GM18526 (cell line): Measurements from ENCODE around the gene UBN1.

ENCODE experiments used
- POLR2A ChIP-seq: IDR thresholded peaks from 3 replicates; pipeline ENCODE4 v1.6.1; 2011; ENCODE audit not compliant: insufficient read length; ENCODE audit errors: extremely low read depth

Gene UBN1

DNA sequence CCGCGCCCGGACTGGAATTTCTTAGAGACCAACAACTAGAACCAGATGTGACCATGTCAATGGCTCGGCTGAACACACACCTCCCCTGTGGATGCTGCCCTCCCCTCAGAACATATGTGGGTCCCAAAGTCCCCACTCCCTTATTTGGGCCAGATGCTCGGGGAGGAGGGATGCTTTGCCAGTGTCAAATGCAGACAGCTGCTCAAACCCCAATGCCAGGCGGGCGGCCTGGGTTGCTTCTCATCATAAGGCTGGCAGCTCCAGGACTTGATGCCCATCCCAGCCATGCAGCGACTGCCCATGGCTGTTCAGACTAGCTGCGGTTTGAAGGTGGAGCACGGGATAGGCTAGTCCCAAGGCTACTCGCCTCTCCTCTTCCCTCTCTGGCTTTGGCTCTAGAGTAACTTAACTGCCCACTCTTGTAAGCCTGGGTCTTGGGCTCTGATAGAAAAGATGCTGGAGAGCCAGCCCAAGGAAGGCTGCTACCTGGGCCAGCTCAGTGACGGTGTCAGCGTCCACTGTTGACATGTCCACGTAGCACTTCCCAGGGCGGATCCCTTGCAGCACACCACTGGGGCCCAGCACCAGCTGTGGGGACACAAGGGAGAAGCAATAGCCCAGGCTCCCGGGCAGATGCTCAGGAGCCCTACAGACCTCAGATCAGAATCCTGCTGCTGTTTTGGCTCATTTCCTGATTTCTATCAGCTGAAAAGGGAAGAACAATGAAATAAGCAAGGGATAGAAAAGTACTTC lies 33.9 kb upstream of the UBN1 start:
- no peak for TF ChIP-seq POLR2A

GRCh38 chr16:4814046-4814445 lies 33.2 kb upstream of the UBN1 start:
- TF ChIP-seq POLR2A = no peak

DNA sequence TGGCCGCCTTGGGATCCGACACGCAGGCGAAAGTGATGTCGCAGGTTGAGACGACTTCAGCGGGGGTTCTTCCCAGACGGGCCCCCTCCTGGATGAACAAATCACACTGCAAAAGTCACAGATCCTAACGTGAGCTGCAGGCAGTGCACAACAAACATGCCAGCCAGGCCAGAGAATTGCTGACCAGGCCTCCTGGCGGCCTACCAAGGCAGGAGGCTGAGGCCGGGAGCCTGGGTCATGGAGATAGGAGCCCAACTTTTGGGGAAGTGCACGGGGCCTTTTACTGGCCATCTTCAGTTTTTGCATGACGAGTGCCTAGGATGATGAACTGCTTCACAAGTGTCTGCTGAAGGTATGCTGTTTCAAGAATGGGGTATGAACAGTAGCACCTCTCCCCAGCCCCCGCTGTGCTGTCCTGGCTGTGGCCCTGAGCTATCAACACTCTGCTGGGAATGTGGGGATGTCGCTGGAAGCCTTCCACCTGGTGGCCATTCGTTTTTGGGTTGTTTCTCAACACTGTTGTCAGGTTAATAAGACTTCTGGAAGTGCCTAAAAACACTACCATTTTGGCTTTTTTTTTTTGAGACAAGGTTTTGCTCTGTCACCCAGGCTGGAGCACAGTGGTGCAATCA lies 32.6 kb upstream of the UBN1 start:
- TF ChIP-seq POLR2A = no peak

DNA sequence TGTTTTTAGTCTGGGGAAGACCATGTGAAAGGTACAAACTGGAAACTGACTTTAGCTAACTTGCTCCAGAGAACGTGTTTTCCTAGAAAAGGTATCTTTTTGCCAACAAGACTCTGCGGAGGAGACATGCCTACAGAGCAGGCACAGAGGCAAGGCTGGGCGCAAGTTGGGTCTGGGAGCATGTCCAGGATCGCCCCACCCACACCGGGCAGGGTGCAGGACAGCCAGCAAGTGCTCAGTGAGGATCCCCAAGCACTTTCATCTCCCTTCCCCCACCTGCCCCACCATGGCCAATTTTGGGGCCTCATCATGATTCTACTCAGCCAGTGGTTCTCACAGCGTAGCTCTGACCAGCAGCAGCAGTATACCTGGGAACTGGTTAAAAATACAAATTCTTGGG lies 26.6 kb upstream of the UBN1 start:
- TF ChIP-seq POLR2A = no peak

DNA sequence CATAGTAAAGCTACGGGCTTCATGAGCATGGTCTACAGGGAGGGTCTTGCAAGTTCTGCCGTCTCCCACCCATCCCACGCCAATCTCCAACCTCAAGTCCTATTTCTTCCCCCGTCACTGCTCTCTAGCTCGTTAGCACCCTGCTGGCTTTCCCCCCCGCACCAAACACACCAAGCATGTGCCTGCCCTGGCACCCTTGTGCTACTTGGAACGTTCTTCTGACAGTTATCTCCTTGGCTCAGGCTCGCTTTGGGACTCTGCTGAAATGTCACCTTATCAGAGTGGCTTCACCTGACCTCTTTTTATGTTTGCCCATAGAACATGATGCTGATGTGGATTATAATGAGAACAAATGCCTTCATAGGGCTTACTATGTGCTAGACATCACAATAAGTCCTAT lies 22.1 kb upstream of the UBN1 start:
- no peak for TF ChIP-seq POLR2A

DNA sequence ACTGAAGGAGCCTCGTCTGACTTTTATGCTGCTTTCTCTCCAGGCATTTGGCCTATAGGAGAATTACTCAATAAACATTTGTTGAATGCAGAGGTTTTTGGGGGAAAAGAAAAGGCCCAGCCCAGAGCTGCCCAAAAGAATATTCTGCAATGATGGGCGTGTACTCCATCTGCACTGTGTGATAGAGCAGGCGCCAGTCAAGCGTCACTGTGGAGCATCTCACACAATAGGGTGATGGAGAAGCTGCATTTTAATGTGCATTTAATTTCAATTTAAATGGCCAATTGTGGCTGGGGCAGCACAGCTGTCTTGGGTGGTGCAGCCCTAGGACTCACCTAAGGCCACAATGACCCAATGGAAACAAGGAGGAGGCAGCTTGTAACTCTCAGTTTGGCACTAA lies 20.8 kb upstream of the UBN1 start:
- no peak for TF ChIP-seq POLR2A

GRCh38 chr16:4826980-4827379 lies 20.3 kb upstream of the UBN1 start:
- TF ChIP-seq POLR2A = no peak

GRCh38 chr16:4828567-4829321 lies 18.5 kb upstream of the UBN1 start:
- no peak for TF ChIP-seq POLR2A

DNA sequence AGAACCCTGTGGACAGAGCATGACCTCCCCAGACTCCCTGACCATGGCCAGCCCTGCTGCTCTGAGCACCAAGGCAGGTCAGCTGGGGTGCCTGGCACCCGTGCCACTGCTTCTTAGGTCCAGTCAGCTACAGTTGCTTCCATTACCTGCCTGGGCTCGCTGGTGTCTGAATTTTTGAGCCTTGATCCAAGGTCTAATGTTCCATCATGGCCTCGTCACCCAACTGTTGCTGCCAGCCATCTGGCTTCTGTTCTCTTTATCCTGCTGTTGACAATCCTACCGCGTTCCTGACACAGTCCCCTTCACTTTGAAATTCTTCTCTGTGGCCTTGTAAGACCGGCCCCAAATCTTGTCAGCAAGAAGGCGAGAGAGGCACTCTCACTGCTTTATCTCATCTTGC lies 16.9 kb upstream of the UBN1 start:
- TF ChIP-seq POLR2A = no peak

- no peak for TF ChIP-seq POLR2A
Observed at GRCh38 chr16:4831616-4832015, 15.7 kb upstream of the UBN1 start.

GRCh38 chr16:4832698-4833343 lies 14.5 kb upstream of the UBN1 start:
- TF ChIP-seq POLR2A = no peak

DNA sequence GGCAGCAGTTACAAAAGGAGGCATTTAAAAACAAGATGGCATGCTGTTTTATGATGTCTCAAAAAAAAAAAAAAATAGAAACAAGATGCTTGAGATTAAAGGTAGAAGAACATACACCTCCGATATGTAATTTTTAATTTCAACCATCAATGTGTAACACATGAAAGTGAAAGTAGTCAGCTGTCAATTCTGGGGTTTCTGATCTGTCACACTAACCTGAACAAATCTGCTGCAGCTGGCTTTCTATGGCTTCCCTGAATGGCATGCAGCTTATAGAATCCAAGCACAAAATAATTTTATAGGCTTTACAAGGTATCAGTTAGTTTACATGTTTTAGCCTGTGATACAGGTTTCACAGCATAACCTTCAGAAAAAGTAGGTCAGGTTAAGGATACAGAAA lies 13.7 kb upstream of the UBN1 start:
- TF ChIP-seq POLR2A = no peak

DNA sequence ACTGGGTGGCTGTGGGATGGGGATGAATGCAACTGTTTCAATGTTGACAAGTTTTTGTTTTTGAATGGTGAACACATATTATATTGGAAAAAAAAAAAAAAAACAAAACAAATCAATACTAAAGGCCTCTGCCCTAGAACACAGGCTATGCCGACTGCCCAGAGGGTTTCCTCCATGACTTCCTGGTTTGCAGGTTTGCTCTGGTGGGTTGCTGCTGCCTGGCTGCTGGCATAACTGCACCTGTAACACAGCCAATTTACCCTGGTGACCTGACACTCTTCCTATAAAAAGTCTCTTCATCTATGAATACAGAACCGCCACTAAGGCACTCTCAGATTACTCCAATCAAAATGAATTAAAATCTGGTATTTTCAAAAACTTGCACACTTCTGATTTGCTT lies 10.6 kb upstream of the UBN1 start:
- TF ChIP-seq POLR2A = no peak

GRCh38 chr16:4837733-4838501 lies 9.4 kb upstream of the UBN1 start:
- no peak for TF ChIP-seq POLR2A

DNA sequence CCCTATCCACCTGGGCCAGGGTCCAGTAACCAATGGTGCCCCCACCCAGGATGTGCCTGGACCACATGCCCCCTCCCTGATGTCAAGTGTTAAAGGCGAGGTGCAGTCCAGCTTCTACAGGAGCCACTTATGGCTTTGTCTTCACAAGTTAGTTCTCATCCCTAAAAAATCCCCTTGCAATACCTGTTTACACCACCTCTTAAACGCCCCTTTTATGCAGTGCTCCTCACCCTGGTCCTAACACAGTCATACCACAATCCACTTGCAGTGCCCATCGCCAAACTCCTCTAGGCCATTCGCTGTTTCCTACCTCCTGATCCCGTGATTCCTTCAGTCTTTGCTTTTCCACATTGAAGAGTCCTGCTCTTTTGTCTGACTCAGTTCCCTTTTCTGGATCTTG lies 7.3 kb upstream of the UBN1 start:
- TF ChIP-seq POLR2A = no peak

DNA sequence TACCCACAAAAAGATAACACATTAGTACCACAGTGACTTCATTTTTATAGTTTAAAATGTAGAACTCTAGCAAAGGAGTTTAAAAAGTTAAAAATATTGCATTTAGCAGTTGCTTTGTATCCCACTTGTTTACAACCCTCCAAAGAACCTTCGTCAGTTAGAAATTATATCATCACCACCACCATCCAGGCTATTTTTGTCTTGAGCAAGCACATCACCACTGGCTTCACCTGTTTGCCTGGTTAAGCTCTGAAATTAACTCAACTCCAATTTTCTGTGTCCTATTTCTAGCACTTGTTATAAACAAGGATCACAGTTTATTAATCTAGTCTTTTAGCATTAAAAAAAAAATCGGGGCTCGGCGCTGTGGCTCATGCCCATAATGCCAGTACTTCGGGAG lies 6.3 kb upstream of the UBN1 start:
- no peak for TF ChIP-seq POLR2A

DNA sequence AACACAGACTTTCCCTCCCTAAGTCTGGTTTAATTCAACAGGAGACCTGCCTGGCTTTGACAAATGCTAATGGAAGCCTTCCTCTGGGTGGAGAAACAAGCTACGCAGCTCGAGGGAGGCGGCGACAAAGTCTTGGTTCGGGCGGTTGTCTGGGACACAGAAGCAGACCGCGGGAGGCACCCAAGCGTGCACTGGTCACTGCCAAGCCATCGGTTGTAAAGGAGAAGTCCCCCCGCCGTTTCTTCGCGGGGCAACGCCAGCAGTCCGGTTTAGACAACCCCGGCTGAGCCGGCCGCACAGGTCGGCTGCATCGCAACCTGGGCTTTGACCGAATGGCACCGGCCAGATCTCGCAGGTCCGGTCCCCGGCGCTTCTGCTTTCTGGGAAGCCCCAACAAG lies 779 bp upstream of the UBN1 start:
- TF ChIP-seq POLR2A = no peak
